Activated naive CD4-positive, alpha-beta T cell treated with Interleukin-2 at 50 U/mL for 16 hours (primary cell): ENCODE data around the gene RETREG3.
"Not testable (repeated sequence)": the region's sequence is repeated elsewhere in the genome, so short reads cannot be mapped to it uniquely, and the experiment has no call there.

Experiments
- DNase-seq: peaks from one replicate; pipeline ENCODE4 v3.0.0-alpha.2; 2020

The RETREG3 gene

DNA sequence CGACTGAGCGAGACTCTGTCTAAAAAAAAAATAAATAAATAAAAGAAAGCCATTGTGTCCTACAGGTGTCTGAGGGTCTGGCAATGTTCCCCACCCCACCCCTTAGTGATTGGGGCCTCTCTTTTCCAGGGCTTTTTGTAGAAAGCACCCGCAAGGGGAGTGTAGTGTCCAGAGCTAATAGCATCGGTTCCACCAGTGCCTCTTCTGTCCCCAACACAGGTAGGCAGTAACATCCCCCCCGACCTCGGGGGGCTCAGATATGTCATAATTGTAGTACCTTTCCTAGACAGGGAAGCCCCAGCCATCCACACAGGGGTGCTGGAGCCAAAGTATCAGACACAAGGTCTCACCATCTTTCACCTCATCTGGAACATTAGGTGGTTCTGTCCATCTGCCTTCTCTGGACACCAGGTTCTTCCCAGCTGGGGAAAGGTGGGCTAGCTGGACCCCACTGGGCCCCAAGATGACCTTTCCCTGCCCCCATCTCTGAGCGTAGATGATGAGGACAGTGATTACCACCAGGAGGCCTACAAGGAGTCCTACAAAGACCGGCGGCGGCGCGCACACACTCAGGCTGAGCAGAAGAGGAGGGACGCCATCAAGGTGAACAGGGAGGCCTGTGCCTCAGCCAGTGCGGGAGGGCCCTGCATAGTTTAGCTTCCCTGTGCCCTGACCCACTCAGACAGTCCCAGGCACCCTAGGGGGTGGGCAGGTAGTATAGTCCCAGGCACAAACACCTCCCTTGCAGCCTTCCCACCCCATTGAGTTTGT is 40.6 kb downstream of the RETREG3 start:
- DNase-seq = no peak

DNA sequence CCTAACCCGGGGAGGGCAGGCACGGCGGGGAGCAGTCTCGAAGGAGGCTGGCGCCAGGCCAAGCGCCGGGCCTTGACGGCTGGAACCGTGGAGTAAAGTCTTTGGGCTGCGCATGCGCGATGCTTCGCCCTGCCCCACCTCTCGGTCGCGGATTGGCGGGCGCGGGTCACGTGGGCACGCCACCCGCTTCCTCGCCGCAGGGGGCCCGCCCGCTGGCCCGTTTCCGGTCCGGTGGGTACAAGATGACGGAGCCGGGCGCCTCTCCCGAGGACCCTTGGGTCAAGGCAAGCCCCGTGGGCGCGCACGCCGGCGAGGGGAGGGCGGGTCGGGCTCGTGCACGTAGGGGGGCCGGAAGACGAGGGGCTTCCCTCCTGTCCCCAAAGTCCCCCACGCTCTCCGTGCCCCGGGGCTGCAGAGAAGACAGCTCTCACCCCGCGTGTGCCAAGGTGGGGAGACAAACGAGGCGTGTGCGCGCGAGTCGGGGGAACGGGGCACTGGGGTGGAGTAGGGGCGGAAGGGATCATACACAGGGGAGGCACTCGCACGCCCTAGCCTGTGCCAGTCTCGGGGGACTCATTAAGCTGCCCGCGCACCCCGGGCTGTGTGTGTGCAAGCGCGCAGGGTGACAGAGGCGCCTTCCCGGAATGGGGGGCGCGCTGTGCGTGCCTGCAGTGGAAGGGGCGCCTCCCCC is 42.1 kb downstream of the RETREG3 start, which contains the start of gene MLX:
TSS of gene MLX (plus strand) at position 218 of the 691 bp plus-strand sequence. CDS start at position 243, 25 bp downstream.
- peak; percentile 91 for DNase-seq

DNA sequence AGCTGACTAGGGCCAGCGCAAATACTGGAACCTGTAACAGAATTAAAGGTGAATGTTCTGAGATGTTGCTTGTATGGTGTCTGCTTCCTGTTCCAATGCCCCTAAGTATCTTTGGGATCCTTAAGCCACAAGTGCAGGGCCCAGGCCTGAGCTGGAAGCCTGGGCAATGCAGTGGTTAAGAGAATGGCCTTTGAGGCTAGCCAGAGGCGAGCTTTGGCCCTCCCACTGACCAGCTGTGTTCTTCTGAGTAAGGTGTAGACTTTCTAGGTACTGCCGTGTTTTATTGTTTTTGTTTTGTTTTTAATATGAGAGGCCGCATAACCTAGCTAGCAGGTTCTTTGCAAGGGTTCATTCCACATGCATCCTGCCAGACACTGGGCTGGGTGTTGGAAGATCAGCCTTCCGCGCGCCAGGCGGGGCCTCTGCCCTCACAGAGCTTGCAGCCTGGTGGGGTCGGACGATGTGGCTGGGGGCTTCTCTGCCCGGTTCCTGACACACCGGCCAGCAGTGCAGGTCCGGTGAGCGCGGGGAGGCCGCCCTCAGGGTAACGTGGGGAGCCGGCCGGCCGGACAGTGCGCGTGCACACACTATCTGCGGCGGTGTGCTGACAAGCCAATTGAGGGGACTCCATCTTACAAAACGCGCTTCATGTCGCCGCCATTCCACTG is 42.8 kb downstream of the RETREG3 start:
- DNase-seq = no peak

DNA sequence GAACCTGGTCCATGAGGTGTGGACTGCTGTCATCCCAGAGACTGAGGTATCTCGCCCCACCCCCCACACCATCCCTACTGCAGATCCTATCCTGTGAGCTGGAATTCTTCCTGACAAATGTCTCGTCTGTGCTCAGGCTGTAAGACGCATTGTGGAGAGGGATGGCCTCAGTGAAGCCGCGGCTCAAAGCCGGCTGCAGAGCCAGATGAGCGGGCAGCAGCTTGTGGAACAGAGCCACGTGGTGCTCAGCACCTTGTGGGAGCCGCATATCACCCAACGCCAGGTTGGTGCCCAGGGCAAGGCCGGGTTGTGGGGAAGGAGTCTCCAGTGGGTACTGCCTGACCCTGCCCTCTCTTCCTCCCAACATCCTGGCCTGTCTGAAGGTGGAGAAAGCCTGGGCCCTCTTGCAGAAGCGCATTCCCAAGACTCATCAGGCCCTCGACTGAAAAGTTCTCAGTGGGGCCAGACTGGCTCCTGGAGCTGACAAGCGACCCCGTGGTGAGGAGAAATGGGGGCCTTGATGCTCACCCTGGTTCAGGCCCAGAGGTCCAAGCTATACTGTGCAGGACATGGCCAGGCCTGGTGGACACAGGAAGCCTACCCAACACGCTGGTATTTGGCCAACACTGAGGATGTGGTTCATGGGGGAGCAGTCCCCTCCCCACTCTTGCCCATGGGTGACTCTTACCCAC is 43.5 kb downstream of the RETREG3 start:
- no peak for DNase-seq

DNA sequence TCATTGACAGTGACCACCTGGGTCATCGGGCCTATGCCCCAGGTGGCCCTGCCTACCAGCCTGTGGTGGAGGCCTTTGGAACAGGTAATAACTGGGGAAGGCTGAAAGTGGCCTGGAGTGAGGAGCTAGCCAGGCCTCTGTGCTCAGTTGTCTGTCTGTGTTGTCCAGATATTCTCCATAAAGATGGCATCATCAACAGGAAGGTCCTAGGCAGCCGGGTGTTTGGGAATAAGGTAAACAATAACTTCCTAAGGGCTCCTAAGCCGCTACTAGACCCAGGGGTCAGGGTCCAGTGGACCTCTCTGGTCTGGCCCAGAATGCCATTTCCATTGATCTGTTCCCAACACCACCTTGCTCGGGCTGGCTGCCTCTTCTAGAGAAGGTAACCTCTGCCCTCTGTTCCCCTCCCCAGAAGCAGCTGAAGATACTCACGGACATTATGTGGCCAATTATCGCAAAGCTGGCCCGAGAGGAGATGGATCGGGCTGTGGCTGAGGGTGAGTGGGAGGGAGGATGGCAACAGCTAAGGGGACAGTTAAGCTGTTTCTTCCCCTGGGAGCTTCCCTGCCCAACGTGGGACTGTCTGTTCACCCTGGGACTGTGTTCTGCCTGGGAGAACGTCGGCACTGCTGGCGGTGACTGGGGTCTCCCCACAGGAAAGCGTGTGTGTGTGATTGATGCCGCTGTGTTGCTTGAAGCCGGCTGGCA is 44.2 kb downstream of the RETREG3 start:
- no peak for DNase-seq

DNA sequence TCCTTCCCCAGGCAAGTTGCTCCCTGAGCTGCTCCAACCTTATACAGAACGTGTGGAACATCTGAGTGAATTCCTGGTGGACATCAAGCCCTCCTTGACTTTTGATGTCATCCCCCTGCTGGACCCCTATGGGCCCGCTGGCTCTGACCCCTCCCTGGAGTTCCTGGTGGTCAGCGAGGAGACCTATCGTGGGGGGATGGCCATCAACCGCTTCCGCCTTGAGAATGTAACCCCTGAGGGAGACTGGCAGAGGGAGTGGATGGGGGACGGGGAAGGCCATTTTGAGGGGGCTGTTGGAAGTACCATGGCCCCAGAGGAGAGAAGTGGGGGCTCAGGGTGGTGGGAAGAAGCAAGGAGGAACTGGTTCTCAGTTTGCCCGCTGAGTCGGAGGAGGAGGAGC is 45.2 kb downstream of the RETREG3 start:
- no peak for DNase-seq

DNA sequence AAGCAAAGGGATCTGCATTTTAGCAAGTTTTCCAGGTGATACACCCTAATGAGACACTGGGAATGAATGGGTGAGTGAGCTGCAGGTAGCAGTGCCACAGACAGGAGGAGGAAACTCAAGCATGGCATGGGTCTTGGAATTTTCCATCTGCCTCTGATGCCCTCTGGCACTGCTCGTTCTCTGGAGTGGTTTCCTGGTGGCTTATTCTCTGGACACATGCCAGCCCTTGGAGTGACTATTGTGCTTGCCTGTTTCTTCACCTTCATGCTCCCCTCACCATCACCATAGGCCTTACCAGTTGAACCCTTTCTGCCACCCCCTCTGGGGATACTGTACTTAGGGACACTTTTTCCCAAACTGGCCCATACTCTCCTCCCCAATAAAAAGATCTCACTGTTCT is 45.6 kb downstream of the RETREG3 start:
- DNase-seq = no peak

DNA sequence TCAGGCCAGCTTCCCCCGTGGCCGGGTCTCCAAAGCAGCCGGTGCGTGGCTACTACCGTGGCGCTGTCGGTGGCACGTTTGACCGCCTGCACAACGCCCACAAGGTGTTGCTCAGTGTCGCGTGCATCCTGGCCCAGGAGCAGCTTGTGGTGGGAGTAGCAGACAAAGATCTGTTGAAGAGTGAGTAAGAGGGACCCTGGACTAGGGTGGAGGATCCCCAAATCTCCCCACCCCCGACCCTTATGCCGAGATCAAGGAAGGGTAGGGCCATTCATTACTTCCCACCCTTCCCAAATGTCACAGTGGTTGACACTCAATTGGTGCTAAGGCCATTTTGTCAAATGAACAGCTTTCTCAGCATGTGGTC is 46.0 kb downstream of the RETREG3 start:
- DNase-seq = no peak

DNA sequence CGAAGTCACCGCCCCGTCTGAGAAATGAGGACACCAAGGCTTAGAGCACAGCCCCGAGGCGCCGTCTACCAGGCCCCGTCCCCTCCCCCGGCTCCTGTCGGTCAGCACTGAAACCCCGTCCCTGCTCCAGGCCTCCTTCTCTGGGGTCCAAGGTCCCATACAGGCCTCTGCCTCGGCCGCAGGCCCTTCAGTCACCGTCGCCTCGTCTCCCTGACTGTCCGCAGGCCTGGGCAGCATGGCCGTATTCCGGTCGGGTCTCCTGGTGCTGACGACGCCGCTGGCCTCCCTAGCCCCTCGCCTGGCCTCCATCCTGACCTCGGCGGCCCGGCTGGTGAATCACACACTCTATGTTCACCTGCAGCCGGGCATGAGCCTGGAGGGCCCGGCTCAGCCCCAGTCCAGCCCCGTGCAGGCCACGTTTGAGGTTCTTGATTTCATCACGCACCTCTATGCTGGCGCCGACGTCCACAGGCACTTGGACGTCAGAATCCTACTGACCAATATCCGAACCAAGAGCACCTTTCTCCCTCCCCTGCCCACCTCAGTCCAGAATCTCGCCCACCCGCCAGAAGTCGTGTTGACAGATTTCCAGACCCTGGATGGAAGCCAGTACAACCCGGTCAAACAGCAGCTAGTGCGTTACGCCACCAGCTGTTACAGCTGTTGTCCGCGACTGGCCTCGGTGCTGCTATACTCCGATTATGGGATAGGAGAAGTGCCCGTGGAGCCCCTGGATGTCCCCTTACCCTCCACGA is 46.6 kb downstream of the RETREG3 start:
- no peak for DNase-seq

DNA sequence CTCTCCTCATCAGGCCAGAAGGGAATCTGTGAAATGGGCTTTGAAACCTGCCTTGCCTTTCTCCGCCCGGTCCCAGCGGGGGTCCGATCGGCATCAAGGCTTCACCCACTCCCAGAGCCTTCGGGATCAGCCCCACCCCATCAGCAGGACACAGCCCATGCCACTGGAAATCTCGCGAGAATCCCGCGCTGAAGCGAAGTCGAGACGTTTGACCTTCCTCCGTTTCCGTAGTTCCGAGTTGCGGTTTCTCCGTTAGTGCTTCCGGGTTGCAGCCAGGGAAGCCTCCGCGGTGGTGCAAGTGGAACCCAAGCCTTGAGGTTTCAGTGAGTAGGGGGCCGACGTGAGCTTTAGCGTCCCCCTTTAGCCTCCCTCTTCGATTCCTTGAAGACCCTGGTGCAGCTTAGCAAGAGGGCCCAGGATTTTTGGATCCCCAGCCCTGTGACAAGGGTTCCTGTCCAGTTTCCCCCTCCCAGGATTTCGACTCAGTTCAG is 47.2 kb downstream of the RETREG3 start, which contains the start of gene COASY:
TSS of gene COASY (plus strand) at position 252 of the 491 bp plus-strand sequence. CDS start 475 bp downstream, outside the sequence.
- DNase-seq = peak; percentile 92

DNA sequence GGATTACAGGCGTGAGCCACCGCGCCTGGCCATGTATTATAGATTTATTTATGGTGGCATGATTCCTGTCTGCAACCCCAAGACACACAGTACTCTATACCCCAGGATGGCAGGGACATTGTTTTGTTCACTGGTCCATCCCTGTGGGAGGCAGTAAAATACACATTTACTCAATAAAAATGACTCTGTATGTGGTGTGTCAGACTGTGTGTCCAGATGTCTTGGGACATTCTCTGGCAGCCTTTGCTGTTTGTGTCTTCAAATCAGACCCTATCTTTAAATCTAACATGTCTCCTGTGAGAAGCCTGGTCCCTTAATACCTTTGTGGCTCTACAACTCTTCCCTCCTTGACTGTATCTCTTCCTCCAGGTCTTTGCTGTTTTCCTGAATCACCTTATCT is 48.9 kb downstream of the RETREG3 start:
- DNase-seq = no peak

DNA sequence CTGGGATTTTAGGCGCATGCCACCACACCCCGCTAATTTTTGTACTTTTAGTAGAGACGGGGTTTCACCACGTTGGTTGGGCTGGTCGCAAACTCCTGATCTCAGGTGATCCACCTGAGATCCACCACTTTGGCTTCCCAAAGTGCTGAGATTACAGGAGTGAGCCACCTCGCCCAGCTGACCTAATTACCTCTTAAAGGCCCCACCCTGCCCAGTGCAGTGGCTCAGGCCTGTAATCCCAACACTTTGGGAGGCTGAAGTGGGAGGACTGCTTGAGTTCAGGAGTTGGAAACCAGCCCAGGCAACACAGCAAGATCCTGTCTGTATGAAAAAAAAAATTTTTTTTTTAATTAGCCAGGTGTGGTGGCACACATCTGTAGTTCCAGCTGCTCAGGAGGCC is 50.1 kb downstream of the RETREG3 start:
- DNase-seq = no peak

DNA sequence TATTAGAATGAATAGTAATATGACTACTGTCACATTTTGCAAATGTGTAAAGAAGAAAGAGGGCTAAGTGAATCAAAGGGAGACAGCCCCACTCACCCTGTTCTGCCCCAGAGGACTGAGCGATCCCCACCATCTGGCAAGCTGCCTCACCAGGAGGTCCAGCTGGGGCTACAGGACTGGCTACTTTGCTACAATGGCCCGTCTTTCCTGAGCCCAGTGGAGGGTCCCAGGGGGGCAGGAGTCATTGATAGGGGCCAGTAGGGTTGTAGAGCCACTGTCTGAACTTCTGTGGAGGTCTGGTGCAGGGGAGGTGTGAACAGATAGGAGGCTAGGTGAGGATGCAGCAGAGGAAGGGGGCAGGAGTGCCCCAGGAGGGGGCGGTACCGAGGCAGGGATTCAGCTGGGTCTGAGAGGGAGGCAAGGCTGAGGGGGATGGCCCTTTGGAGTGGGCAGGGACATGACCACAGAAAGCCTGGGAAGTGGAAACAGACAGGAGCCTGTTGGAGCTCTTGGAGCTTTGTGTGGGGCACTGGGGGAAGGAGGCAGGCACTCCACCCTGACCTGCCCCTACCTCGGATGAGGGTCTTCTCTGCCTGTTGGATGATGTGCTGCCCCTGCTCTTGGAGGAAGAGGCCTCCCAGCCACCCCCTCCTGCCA is 53.1 kb downstream of the RETREG3 start:
- DNase-seq = not testable (repeated sequence)

DNA sequence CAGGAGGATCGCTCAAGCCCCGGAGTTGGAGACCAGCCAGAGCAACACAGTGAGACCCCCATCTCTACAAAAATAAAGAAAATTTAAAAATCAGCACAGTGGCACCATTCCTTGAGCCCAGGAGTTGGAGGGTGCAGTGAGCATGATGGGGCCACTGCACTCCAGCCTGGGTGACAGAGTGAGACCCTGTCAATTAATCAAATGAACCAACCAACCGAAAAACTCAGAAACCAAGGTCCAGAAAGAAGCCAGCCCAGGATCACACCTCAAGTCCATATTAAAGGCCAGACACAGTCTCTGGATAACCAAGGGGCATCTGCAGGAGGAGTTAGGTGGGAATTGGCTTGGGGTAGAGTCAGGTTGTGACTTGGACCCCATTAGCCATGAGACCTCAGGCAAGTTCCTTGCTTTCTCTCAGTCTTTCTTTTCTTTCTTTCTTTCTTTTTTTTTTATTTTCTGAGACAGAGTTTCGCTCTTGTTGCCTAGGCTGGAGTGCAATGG is 54.0 kb downstream of the RETREG3 start:
- no peak for DNase-seq

DNA sequence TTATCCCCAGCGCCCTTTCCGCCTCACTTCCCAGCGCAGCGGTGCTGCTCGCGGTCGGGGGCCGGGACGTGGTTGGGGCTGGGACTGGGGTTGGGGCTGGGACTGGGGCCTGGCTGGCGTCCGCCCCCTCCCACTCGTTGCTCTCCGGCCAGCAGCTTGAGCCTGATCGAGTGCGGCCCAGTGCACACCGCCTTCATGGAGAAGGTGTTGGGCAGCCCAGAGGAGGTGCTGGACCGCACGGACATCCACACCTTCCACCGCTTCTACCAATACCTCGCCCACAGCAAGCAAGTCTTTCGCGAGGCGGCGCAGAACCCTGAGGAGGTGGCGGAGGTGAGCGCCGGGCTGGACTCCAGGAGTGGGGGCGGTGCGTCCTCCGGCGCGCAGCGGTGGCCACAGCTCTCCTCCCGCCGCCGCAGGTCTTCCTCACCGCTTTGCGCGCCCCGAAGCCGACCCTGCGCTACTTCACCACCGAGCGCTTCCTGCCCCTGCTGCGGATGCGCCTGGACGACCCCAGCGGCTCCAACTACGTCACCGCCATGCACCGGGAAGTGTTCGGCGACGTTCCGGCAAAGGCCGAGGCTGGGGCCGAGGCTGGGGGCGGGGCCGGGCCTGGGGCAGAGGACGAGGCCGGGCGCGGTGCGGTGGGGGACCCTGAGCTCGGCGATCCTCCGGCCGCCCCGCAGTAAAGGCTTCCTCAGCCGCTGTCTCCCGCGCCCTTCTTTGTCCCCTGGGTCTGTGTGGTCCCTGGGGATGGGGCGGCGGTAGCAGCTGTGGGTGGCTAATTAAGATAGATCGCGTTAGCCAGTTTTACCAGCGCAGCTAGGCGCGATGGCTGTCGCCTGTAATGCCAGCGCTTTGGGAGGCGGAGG is 54.7 kb downstream of the RETREG3 start:
- DNase-seq = peak; percentile 71

DNA sequence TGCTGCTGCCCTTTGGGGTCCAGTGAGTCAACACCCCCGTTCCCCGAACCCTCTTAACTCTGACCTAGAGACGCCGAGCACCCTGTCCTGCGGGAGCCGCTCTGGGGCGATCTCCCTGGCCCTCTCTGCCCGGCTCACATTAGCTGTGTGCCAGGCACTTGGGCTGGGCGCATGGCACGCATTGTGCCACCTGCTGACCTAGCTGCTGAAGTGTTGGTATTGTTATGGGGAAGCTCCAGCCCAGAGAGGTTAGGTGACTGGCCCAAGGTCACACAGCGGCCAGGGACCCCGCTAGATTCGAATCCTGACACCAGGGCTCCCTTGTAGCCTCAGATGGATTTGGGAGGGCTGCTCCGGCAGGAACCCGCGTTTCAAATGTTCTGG is 55.3 kb downstream of the RETREG3 start:
- peak; percentile 21 for DNase-seq

DNA sequence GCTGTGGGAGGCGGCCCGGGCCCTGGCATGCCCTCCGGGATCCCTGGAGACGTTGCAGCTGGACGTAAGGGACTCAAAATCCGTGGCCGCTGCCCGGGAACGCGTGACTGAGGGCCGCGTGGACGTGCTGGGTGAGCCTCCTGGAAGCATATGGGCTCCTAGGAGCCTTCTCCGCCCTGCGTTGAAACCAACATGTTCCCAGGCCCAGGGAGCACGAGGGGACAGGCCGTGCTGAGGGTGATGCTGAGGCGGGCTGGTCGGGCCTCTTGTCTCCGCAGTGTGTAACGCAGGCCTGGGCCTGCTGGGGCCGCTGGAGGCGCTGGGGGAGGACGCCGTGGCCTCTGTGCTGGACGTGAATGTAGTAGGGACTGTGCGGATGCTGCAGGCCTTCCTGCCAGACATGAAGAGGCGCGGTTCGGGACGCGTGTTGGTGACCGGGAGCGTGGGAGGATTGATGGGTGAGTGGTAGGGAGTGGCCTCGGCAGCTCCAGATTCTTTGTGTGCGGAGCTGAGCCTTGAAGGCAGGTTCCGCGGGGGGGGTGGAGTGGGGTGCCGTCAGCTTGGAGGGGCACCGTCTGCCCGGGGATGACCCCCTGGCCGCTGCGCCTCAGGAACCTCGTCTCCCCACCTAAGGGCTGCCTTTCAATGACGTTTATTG is 55.9 kb downstream of the RETREG3 start:
- DNase-seq = no peak

DNA sequence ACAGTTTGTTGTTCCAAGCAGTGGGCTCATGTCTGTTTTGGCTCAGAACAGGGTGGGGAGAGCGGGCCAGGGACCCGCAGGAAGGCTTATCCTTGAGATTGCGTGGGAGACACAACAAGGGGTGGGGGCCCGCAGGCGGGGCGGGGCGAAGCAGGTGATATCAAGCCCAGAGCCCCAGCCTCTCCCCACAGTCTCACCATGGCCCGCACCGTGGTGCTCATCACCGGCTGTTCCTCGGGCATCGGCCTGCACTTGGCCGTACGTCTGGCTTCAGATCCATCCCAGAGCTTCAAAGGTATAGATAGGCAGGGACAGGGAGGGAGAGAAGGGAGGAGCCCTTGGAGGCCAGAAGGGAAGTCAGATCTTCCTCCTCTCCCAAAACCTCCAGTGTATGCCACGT is 56.4 kb downstream of the RETREG3 start, which contains the start of gene HSD17B1:
TSS of gene HSD17B1 (plus strand) at position 188 of the 400 bp plus-strand sequence. CDS start at position 199, 11 bp downstream.
- DNase-seq = not testable (repeated sequence)
